HepG2 (cell line): ENCODE data around the gene DGAT2. TPM values are rescaled to one million over a fixed set of nuclear protein-coding genes. Genes with fewer than 3 reads are reported as not detected.

ENCODE experiments used
- ATAC-seq: fragments of 200-7000 bp; cut with Tn5 transposase; 3 replicates; pipeline ENCODE4 v1.9.1; 2020; ENCODE audit warnings: mild to moderate bottlenecking, moderate library complexity
- BruUV-seq: library from RNA; stranded (reverse); fragments of 400-500 nt; replicated peaks from 2 replicates; lab custom pipeline; 2021; lab: Mats Ljungman, UMichigan
- CTCF ChIA-PET: fragments of 300-600 bp; formaldehyde crosslinking; extraction: SDS; loops from one replicate; lab custom pipeline; 2021; ENCODE audit warnings: low total read pairs, inconsistent platforms, low intra/inter-chr PET ratio; lab: Yijun Ruan, JAX
- POLR2A ChIA-PET: fragments of 350-600 bp; sonication (Branson Sonifier 250); formaldehyde crosslinking; loops from one replicate; lab custom pipeline; 2020; ENCODE audit warnings: antibody characterized with exemption, inconsistent platforms; lab: Yijun Ruan, JAX
- DNase-seq: peaks from one replicate; pipeline ENCODE4 v3.0.0-alpha.2; 2015; ENCODE audit warnings: low spot score
- FAIRE-seq: peaks from 3 replicates; lab custom pipeline; 2011; peaks lifted over from hg19 to GRCh38; lab: Jason Lieb, UNC
- H2AFZ ChIP-seq: one replicate; pipeline ENCODE4 v1.6.1; 2011; ENCODE audit warnings: low read length, inconsistent platforms
- H3K27ac ChIP-seq: fragments of 300-600 bp; 3 replicates; pipeline ENCODE4 v1.8.0; 2011; ENCODE audit warnings: mixed run types, mild to moderate bottlenecking, mixed read lengths, low read length, inconsistent platforms; ENCODE audit not compliant: insufficient read depth; ENCODE audit errors: extremely low read length
- H3K27me3 ChIP-seq, 2 experiments: fragments of 200-600 bp in 1 of 2; 2 replicates in 1 of 2; 3 replicates in 1 of 2; pipeline versions ENCODE4 v1.6.0 to v1.8.0; 2011; ENCODE audit warnings: low read length in 2 of 2, mild to moderate bottlenecking in 2 of 2, moderate library complexity in 2 of 2, inconsistent platforms in 1 of 2; ENCODE audit not compliant: insufficient read depth in 2 of 2, control insufficient read depth in 1 of 2
- H3K36me3 ChIP-seq, 2 experiments: fragments of 200-600 bp in 1 of 2; replicated peaks in 1 of 2; 2 replicates in 1 of 2; 3 replicates in 1 of 2; pipeline versions ENCODE4 v1.5.1 to v1.8.0; 2011; ENCODE audit warnings: low read length in 2 of 2, inconsistent platforms in 1 of 2; ENCODE audit not compliant: insufficient read depth in 2 of 2, control insufficient read depth in 1 of 2
- H3K4me1 ChIP-seq: 2 replicates; pipeline ENCODE4 v1.5.1; 2012; ENCODE audit warnings: low read length, inconsistent platforms; ENCODE audit not compliant: insufficient read depth
- H3K4me2 ChIP-seq: 2 replicates; pipeline ENCODE4 v1.6.0; 2011; ENCODE audit warnings: low read depth, low read length, inconsistent platforms
- H3K4me3 ChIP-seq, 3 experiments: fragments of 200-600 bp in 1 of 3; sonication (generic), shearing (Covaris generic) in 1 of 3; replicated peaks in 1 of 3; 2 replicates each; pipeline ENCODE4 v1.5.1; 2011 to 2016; ENCODE audit warnings: low read length in 3 of 3, inconsistent platforms in 2 of 3, low read depth in 2 of 3, mild to moderate bottlenecking in 2 of 3, control low read depth in 1 of 3, mixed read lengths in 1 of 3; ENCODE audit not compliant: insufficient read depth in 1 of 3
- H3K79me2 ChIP-seq: one replicate; pipeline ENCODE4 v1.6.1; 2011; ENCODE audit warnings: low read length, inconsistent platforms; ENCODE audit not compliant: insufficient read depth
- H3K9ac ChIP-seq: 2 replicates; pipeline ENCODE4 v1.6.0; 2011; ENCODE audit warnings: mild to moderate bottlenecking, low read depth, low read length, inconsistent platforms; ENCODE audit not compliant: insufficient read depth
- H3K9me3 ChIP-seq: 2 replicates; pipeline ENCODE4 v1.5.1; 2012; ENCODE audit warnings: mild to moderate bottlenecking, low read length
- H4K20me1 ChIP-seq: 2 replicates; pipeline ENCODE4 v1.6.0; 2011; ENCODE audit warnings: inconsistent platforms, mild to moderate bottlenecking, low read length, moderate library complexity; ENCODE audit not compliant: insufficient read depth
- CREM ChIP-seq, 2 experiments: sonication (generic) in 1 of 2; formaldehyde crosslinking in 1 of 2; IDR thresholded peaks; 2 replicates each; pipeline versions ENCODE4 v1.4.0 to v1.6.1; 2016 to 2020; ENCODE audit warnings: antibody characterized with exemption in 1 of 2, mild to moderate bottlenecking in 1 of 2, missing genetic modification reagents in 1 of 2
- GABPA ChIP-seq, 2 experiments: IDR thresholded peaks; 2 replicates each; pipeline ENCODE4 v1.6.1; 2011 to 2016; ENCODE audit warnings: low read depth in 2 of 2, low read length in 1 of 2, missing biosample characterization in 1 of 2, missing genetic modification characterization in 1 of 2
- HNRNPH1 ChIP-seq: fragments of 200-400 bp; formaldehyde crosslinking; optimal IDR thresholded peaks from 2 replicates; pipeline ENCODE3; 2017; ENCODE audit warnings: mild to moderate bottlenecking, low read depth, low read length
- MAF1 ChIP-seq: sonication (generic); formaldehyde crosslinking; IDR thresholded peaks from 2 replicates; pipeline ENCODE4 v1.5.0; 2020; ENCODE audit warnings: missing genetic modification reagents, borderline replicate concordance
- SETDB1 ChIP-seq: sonication (generic); formaldehyde crosslinking; IDR thresholded peaks from 2 replicates; pipeline ENCODE4 v1.5.1; 2020; ENCODE audit warnings: missing genetic modification reagents, mild to moderate bottlenecking, borderline replicate concordance
- SP4 ChIP-seq: sonication (generic); formaldehyde crosslinking; IDR thresholded peaks from 2 replicates; pipeline ENCODE4 v1.8.1; 2023; ENCODE audit warnings: mild to moderate bottlenecking, missing genetic modification reagents
- ZBTB1 ChIP-seq: sonication (generic); formaldehyde crosslinking; IDR thresholded peaks from 2 replicates; pipeline ENCODE4 v1.4.0; 2020; ENCODE audit warnings: missing genetic modification reagents, borderline replicate concordance
- ZBTB38 ChIP-seq: sonication (generic); formaldehyde crosslinking; IDR thresholded peaks from 2 replicates; pipeline ENCODE4 v1.5.1; 2020; ENCODE audit warnings: mild to moderate bottlenecking, missing genetic modification reagents
- ZNF430 ChIP-seq: sonication (generic); formaldehyde crosslinking; IDR thresholded peaks from 2 replicates; pipeline ENCODE4 v1.9.0; 2021; ENCODE audit warnings: mild to moderate bottlenecking, missing genetic modification reagents
- ZNF879 ChIP-seq: sonication (generic); formaldehyde crosslinking; IDR thresholded peaks from 2 replicates; pipeline ENCODE4 v1.8.1; 2023; ENCODE audit warnings: missing genetic modification reagents
- WGBS: methylation state at CpG from one replicate; pipeline ENCODE4 v1.1.6; 2017; ENCODE audit warnings: low lambda C conversion rate; 5-methylcytosine and 5-hydroxymethylcytosine counted together
- in situ Hi-C: cut with HindIII; loops from 2 replicates; pipeline ENCODE4 v1.10.0; 2017; ENCODE audit warnings: low pct_unique_long_range_greater_than_20kb; ENCODE audit not compliant: extremely low pct_ligation_motif_present
- intact Hi-C: fragments of 100-400 bp; cut with micrococcal nuclease; formaldehyde crosslinking; loops from one replicate; pipeline ENCODE4 v1.10.0; 2022; ENCODE audit not compliant: unreplicated experiment
- polyA plus RNA-seq, 8 experiments: library from polyadenylated mRNA; depleted of rRNA in 3 of 8; stranded (reverse) in 7 of 8; unstranded in 1 of 8; fragments of >200 nt; fragmentation: Illumina TruSeq in 4 of 8; extraction: Trizol in 4 of 8; gene quantifications; 2 replicates each; pipeline versions ENCODE4 v1.2.1 to v1.2.3, GENCODE V29; 2011 to 2016; ENCODE audit warnings: low read depth in 4 of 8, missing spikeins in 1 of 8, mixed read lengths in 1 of 8; ENCODE audit not compliant: insufficient read depth in 1 of 8
- total RNA-seq, 5 experiments: library from RNA; depleted of rRNA; stranded (reverse); fragments of >200 nt; fragmentation: Illumina TruSeq; extraction: Trizol; gene quantifications; 2 replicates each; pipeline ENCODE4 v1.2.3, GENCODE V29; 2016; ENCODE audit warnings: low read depth in 1 of 5
- TF ChIP-seq, protein P1 (sequence below): sonication (generic); formaldehyde crosslinking; IDR thresholded peaks from 2 replicates; pipeline ENCODE4 v1.5.1; 2020; ENCODE audit warnings: mild to moderate bottlenecking, missing genetic modification reagents

Gene DGAT2
- total and polyA plus RNA-seq, 2 of the 13 experiments (the other 11 are each of a cell fraction or from before 2014, with no cell fraction given), result 39.0 to 65.6 TPM

DNA sequence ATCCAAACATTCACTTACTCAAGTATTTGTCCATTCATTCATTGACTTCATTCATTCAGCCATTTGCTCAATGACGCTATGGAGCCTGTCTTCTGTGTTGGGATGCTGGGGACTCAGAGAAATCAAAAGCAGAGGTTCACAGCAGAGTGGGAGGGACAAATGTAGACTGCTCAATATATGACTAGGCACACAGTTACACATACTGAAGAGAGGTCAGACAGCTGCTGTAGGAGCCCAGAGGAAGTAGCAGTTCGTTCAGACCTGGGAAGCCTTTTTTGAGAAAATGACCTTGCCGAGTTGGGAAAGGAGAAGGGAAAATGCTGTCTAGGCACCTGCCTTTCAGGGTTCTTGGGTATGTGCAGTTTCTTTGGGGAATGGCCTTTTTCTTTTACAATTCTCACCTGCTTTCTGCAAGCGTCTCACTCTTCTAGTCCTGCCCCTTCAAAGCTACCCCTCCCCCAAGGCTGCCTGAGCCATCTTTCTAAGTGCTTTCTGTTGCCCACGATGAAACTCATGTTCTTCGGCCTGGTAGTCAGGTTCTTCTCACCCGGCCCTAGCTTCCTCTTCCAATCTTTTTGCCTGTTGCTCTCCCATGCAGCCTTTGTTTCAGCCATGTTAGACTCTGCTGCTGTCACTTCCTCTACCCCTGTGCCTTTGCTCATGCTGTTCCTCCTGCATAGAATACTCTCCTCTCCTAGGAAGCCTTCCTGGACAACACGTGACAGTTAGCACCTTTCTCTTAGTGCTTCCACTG lies 42.2 kb downstream of the DGAT2 start (continued):
- no peak for TF ChIP-seq GABPA (IDR thresholded peaks at IDR 0.05; ENCODE audit: low read depth, low read length)
- TF ChIP-seq GABPA (CRISPR knock-in tag; IDR thresholded peaks at IDR 0.05; ENCODE audit: low read depth), result no peak
- TF ChIP-seq, all 625 proteins: peak for 0

DNA sequence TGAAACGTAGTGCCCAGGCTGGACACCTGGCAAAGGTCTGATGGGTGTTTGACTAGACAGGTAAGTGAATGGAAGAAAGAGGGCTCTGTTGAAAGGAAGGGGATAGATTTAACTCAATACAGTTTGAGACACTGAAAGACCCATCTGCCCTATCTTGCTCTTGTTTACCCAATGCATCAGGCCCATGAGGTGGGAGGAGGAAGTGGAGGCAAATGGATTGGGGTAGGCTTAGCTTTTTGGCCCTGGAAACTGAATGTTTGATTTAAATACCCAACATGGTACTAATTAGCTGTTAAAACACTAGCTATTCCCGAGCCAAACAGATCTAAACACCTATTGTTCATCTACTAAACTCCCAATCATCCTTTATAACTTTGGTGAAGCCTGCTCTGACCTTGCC lies 42.9 kb downstream of the DGAT2 start:
- TF ChIP-seq ZNF430 (CRISPR knock-in tag) (no peak), SETDB1 (CRISPR knock-in tag) (no peak)
- no peak overlapping the region for H2AFZ ChIP-seq
- no peak overlapping the region; the same call in 1 of the 2 replicates for H3K4me2 ChIP-seq
- H3K27ac ChIP-seq, result no peak overlapping the region
- ChIA-PET POLR2A (interaction anchor here (1.0 to 3.7 kb wide), 4 partner anchors 11 to 49 kb away, joined by 3 to 23 read pairs (median 4); no protein-coding TSS in a partner anchor), CTCF (no interaction called here)
- H3K27me3 ChIP-seq, result no peaks in the 10 kb centered on the region; a peak in 1 of 5 replicates
- intact Hi-C loops, result loop anchor here (10.0 kb wide), 1 partner anchor 973 kb away; the partner anchor contains the start of gene TSKU
- H3K4me1 ChIP-seq, result peaks cover 47% of the 10 kb centered on the region
- H4K20me1 ChIP-seq, result no peaks in the 10 kb centered on the region
- no peak overlapping the region for H3K4me3 ChIP-seq
- no peak for ATAC-seq
- 78% methylated on average over 2 of the region's 2 CpGs for WGBS
- H3K9ac ChIP-seq, result no peak overlapping the region
- FAIRE-seq, result no peak
- in situ Hi-C loops, result loop anchor here (5.0 kb wide), 1 partner anchor 56 kb away; no protein-coding TSS in a partner anchor
- no peak for DNase-seq
- no TSS peak for BruUV-seq
- no peaks in the 10 kb centered on the region for H3K36me3 ChIP-seq
- H3K9me3 ChIP-seq, result no peaks in the 10 kb centered on the region
- peaks cover 11% of the 10 kb centered on the region for H3K79me2 ChIP-seq

DNA sequence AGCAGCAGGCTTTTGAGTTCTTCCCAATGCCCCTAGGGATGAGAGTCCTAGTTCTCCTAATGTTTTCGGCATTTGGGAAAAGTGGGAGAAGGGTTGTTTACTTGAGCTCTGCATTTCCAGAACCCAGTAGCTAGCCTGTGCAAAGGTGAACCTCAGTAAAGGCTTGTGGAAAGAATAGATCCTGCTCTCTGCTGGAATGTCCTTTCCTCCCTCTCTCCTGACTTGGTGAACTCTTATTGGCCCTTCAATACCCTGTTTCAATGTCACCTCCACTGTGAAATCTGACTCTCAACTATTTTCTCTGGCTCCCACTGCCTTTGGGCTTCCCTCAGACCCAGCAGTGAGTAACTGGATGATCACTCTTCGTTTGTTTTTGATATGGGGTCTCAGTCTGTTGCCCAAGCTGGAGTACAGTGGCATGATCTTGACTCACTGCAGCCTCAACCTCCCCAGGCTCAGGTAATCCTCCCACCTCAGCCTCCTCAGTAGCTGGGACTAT lies 44.0 kb downstream of the DGAT2 start:
- H3K27me3 ChIP-seq, result no peaks in the 10 kb centered on the region; a peak in 1 of 5 replicates
- peaks cover 58% of the 10 kb centered on the region for H3K4me1 ChIP-seq
- no peaks in the 10 kb centered on the region for H3K36me3 ChIP-seq
- H3K4me3 ChIP-seq, result peak overlapping the region in 1 of 3 experiments; percentile 18; a peak in 1 of 6 replicates
- no peaks in the 10 kb centered on the region for H3K9me3 ChIP-seq
- DNase-seq (peak; percentile 84), ATAC-seq (peak; percentile 55), FAIRE-seq (peak; percentile 72)
- H3K4me2 ChIP-seq, result peak overlapping the region; percentile 100
- ChIA-PET CTCF (no interaction called here), POLR2A (interaction anchor here (1.4 to 3.7 kb wide), 2 partner anchors 10 to 30 kb away, joined by 5 to 23 read pairs; no protein-coding TSS in a partner anchor)
- intact Hi-C loops, result loop anchor here (10.0 kb wide), 1 partner anchor 972 kb away; the partner anchor contains the start of gene TSKU
- in situ Hi-C loops, result loop anchor here (5.0 kb wide), 1 partner anchor 55 kb away; no protein-coding TSS in a partner anchor
- peaks cover 22% of the 10 kb centered on the region for H3K79me2 ChIP-seq
- peak overlapping the region; percentile 83 for H3K27ac ChIP-seq
- 0% methylated on average over 2 of the region's 2 CpGs for WGBS
- BruUV-seq, result no TSS peak
- H3K9ac ChIP-seq, result peak overlapping the region; percentile 74
- H4K20me1 ChIP-seq, result no peaks in the 10 kb centered on the region
- peak overlapping the region; percentile 1 for H2AFZ ChIP-seq
- TF ChIP-seq ZBTB1 (no peak), ZBTB38 (CRISPR knock-in tag) (no peak), HNRNPH1 (no peak), ZNF879 (CRISPR knock-in tag) (no peak), CREM (IDR thresholded peaks at IDR 0.05) (no peak), CREM (CRISPR knock-in tag; IDR thresholded peaks at IDR 0.05) (no peak), MAF1 (CRISPR knock-in tag) (no peak), SP4 (no peak)
- TF ChIP-seq, protein P1, sequence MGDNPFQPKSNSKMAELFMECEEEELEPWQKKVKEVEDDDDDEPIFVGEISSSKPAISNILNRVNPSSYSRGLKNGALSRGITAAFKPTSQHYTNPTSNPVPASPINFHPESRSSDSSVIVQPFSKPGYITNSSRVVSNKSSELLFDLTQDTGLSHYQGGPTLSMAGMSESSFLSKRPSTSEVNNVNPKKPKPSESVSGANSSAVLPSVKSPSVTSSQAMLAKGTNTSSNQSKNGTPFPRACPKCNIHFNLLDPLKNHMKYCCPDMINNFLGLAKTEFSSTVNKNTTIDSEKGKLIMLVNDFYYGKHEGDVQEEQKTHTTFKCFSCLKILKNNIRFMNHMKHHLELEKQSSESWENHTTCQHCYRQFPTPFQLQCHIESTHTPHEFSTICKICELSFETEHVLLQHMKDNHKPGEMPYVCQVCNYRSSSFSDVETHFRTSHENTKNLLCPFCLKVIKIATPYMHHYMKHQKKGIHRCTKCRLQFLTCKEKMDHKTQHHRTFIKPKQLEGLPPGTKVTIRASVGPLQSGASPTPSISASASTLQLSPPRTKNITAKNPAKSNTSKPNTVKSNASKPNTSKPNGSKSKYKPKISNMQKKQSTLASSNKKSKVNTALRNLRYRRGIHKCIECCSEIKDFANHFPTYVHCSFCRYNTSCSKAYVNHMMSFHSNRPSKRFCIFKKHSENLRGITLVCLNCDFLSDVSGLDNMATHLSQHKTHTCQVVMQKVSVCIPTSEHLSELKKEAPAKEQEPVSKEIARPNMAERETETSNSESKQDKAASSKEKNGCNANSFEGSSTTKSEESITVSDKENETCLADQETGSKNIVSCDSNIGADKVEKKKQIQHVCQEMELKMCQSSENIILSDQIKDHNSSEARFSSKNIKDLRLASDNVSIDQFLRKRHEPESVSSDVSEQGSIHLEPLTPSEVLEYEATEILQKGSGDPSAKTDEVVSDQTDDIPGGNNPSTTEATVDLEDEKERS (CRISPR knock-in tag), result peak; percentile 55; the same call in 1 of the 2 replicates
